ENCODE data around the gene PHAX.
A peak's percentile ranks its signal among the peaks of the same experiment; 100 is the strongest.
"Not testable (repeated sequence)": the region's sequence is repeated elsewhere in the genome, so short reads cannot be mapped to it uniquely, and the experiment has no call there.

The PHAX gene

GRCh38 chr5:126600631-126601511 is at the start of gene PHAX:
Gene PHAX, plus strand, starts transcription at chr5:126600947. Its CDS starts 16 bp downstream, at chr5:126600963.
- DNase-seq: peak; percentile 4

- DNase-seq: no peak
Observed at GRCh38 chr5:126552614-126553013, 48.1 kb upstream of the PHAX start.

- not testable (repeated sequence) for DNase-seq
Observed at GRCh38 chr5:126555101-126555500, 45.6 kb upstream of the PHAX start.

GRCh38 chr5:126561908-126562307 is 38.8 kb upstream of the PHAX start:
- DNase-seq: no peak

GRCh38 chr5:126562823-126563222 is 37.9 kb upstream of the PHAX start:
- no peak for DNase-seq

- DNase-seq: no peak
Observed at GRCh38 chr5:126568206-126568755, 32.5 kb upstream of the PHAX start.

GRCh38 chr5:126575644-126576043 is 25.1 kb upstream of the PHAX start:
- DNase-seq: no peak

- DNase-seq: no peak
Observed at GRCh38 chr5:126576974-126577373, 23.8 kb upstream of the PHAX start.

- DNase-seq: no peak
Observed at GRCh38 chr5:126577415-126577814, 23.3 kb upstream of the PHAX start.

GRCh38 chr5:126579716-126580115 is 21.0 kb upstream of the PHAX start:
- no peak for DNase-seq

GRCh38 chr5:126583761-126584160 is 17.0 kb upstream of the PHAX start:
- DNase-seq: no peak

- DNase-seq: no peak
Observed at GRCh38 chr5:126587551-126588390, 13.0 kb upstream of the PHAX start.

GRCh38 chr5:126589536-126590297 is 11.0 kb upstream of the PHAX start:
- DNase-seq: no peak

- DNase-seq: no peak
Observed at GRCh38 chr5:126591549-126591948, 9.2 kb upstream of the PHAX start.

GRCh38 chr5:126594748-126595485 is 5.8 kb upstream of the PHAX start, which contains the start of gene ALDH7A1:
Gene ALDH7A1, minus strand, starts transcription at chr5:126595219. Its CDS starts 21 bp downstream, at chr5:126595198.
- DNase-seq: peak; percentile 66

- no peak for DNase-seq
Observed at GRCh38 chr5:126595486-126596083, 5.2 kb upstream of the PHAX start.

GRCh38 chr5:126597156-126597555 is 3.6 kb upstream of the PHAX start:
- DNase-seq: no peak

GRCh38 chr5:126599499-126599898 is 1.2 kb upstream of the PHAX start:
- DNase-seq: no peak

- not testable (repeated sequence) for DNase-seq
Observed at GRCh38 chr5:126599971-126600630, 646 bp upstream of the PHAX start.

- no peak for DNase-seq
Observed at GRCh38 chr5:126603402-126603991, 2.8 kb downstream of the PHAX start.

All from NCI-H524 treated with DMSO at 0.1 percent for 48 hours (cell line).